GM10847 (cell line): ENCODE results near the gene SLIT3.

ENCODE experiments used
- POLR2A ChIP-seq: IDR thresholded peaks from 2 replicates; pipeline ENCODE4 v1.6.1; 2011; ENCODE audit not compliant: insufficient read length; ENCODE audit errors: extremely low read depth

Gene SLIT3

GRCh38 chr5:169302491-169303118 lies 1.7 kb upstream of the SLIT3 start:
- TF ChIP-seq POLR2A, result no peak

GRCh38 chr5:169301986-169302385 lies 1.0 kb upstream of the SLIT3 start:
- no peak for TF ChIP-seq POLR2A

DNA sequence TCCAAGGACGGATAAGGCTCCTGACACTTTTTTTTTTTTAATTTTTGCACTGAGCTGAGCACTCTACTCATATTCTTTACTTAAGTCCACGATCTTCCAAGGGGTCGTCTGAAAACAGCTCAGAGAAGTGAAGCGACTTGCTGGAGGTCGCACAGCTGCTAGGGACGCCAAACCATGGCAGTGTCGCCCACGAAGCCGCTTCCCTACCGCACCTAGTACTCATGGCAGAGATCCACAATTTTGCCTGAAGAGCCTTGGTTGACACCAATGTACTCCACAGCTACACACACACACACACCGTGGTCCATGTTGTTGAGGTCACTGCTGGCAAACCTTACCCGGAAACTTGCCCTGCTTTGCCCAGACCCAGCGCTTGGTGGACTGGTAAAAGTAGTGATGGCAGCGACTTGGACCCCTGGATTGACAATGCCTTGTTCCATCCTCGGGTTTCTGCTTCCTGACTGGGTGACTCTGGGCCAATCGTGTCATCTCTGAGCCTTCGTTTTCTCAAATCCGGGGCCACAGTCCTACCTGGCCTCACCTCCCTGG lies 521 bp upstream of the SLIT3 start:
- TF ChIP-seq POLR2A, result no peak

GRCh38 chr5:169299663-169300467 lies 1.1 kb downstream of the SLIT3 start:
- TF ChIP-seq POLR2A, result no peak

DNA sequence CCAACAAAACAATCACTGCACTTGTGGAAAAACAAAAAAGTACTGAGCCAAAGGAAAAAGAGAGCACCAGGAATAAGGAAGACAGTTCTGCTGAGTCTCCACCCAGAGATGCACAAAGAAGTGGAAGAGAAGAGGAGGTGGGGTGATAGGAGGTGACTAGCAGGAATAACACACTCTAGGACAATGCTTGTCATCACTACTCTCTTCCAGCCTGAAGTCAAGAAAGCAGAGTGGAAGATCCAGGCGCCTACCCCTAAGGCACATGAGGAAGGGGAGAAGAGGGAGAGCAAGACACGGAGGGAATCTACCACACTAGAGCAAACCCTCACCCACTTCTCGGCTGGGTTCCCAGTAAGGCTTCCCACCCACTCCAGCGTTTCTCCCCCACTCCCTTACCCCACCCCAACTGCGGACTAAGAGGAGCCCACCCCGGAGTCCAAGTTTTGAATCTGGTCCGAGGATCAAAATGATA lies 1.7 kb downstream of the SLIT3 start:
- no peak for TF ChIP-seq POLR2A

DNA sequence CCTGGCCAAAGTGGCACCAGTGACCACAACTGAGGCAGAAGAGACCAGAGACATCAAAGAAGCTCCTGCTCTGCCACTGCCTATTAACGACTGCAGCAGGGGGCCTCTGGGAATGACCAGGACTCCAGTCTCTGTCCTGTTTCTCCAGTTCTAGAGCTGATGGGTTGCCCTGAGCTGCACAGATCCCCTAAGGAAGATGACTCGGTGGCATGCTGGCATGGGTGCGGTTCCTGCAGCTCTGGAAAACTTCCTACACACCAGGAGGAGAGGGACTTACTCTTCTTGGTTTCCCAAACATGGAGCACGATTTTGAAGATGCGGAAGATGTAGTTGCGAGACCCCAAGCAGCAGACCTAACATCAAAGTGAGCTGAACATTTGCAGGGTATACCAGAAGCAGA lies 2.7 kb downstream of the SLIT3 start:
- no peak for TF ChIP-seq POLR2A

DNA sequence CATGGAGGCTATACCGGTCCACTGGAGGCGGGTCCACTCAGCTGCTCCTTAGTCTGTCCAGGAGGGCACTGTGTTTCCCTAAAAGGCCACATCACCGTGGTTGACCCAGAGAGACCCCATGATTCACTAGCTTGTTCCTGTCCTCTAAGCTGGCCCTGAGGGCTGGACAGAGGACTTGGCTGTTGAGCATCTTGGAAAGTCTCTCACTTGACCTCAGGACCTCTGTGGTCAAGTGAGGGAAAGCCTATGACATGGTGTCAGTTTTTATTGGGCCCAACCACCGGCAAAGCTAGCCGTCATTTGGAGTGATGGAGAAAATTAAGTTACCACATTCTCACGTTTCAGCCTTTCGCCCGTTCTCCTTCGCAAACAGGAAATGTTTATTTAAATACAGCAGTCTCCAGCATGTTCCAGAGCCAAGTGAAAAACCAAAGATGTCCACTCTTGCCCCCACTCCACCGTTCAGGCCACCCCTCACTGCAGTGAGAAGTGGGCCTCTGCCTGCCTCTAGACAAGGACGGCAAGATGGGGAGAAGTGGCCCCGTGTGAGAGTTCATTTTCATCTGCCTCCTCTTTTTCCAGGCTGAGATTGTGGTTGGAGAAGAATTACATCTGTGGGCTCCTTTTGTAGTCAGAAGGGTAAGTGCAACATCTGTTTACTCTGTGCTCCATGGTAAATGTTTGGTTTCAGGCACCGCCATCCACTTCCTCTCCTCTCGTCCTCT lies 4.4 kb downstream of the SLIT3 start:
- TF ChIP-seq POLR2A, result no peak

GRCh38 chr5:169295306-169295705 lies 5.6 kb downstream of the SLIT3 start:
- TF ChIP-seq POLR2A, result no peak

GRCh38 chr5:169294621-169295020 lies 6.3 kb downstream of the SLIT3 start:
- TF ChIP-seq POLR2A, result no peak

- TF ChIP-seq POLR2A, result no peak
Measured at GRCh38 chr5:169291877-169292276, 9.1 kb downstream of the SLIT3 start.

GRCh38 chr5:169290895-169291294 lies 10.0 kb downstream of the SLIT3 start:
- TF ChIP-seq POLR2A, result no peak

DNA sequence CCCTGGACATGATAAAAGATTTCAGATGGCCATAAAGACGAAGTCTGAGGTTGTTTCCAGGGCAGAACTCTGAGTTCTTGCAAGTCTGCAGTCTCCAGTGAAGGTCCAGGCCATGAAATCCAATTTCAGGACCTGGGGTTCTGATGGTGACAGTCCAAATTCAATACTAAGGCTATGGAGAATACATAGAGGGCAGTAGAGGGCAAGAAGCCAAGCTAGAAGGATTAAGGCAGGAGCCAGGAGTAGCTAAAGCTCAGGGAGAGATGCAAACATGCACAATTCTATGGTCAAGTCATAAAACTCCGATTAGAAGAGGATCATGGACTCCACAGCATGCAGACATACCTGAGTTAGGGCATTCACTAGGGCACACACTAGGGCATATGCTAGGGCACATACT lies 11.4 kb downstream of the SLIT3 start:
- no peak for TF ChIP-seq POLR2A

DNA sequence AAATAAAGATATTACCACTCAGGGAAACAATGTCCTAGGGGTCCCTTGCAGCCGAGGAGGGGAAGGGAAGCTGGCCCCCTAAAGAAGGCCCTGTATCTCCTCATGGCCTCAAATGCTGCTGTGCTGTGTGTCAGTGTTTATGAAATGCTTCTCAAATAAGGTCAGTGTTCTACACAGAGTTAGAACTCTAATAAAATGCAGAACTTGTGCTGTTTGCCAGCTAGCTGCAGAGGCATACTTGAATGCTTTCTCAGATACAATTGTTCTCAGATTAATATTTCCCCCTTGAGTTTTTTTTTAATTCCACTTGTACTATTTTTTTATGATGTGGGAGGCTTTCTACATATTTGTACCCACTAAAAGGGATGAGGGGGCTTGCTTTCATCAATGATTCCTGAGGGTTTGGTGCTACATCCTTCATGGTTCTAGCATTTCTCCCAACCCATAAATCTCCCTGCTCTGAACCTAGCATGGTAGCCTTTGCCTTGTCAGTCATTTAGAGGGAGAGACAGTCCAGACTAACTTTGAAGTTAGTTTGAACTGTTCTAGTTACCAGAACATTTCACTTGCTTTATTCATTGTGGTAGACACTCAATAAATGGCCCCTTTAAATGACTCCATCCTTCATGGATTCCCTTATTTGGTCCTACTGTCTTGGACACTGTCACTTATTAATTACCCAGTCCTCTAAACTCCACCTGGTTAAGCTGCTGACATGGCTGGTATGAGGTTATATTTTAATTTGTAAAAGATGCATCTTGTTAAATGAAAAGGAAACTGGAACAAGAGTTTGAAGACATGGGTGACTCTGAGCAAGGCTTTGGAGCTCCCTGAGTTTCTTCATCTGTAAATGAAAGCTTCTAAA lies 12.6 kb downstream of the SLIT3 start:
- TF ChIP-seq POLR2A, result no peak

- TF ChIP-seq POLR2A, result no peak
Measured at GRCh38 chr5:169287529-169287928, 13.4 kb downstream of the SLIT3 start.

DNA sequence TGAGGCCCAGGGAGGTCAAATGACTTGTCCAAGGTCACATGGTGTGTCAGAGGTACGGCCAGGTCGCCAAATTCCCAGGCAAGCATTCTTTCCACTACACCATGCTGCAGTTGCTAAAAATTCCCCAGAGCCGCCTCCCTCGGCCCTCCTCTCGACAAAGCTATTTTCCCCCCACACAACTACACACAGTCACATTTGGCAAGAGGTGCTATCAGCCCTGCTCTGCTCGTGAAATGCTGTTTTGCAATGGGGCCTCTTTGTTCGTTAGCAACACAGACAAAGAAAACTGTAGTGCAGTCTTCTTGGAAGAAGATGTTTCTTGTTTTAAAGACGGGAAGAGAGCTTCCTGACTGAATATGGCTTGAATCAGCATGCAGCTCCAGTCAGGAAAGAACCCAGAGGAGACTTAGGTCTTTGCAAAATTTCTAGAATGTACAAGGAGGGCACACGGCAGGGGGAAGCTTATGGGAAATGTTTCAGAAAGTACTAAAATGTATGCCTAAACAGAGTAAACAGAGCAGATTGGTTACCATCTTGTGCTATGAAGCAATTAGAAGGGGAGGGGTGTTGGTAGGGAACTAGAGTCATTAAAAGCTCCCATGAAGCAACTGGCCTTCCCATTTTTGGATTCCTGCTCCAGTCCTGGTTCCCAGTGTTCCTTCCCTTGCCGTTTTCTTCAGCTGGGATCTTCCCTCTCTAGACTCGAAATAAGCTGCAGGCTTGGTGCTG lies 14.2 kb downstream of the SLIT3 start:
- TF ChIP-seq POLR2A, result no peak

DNA sequence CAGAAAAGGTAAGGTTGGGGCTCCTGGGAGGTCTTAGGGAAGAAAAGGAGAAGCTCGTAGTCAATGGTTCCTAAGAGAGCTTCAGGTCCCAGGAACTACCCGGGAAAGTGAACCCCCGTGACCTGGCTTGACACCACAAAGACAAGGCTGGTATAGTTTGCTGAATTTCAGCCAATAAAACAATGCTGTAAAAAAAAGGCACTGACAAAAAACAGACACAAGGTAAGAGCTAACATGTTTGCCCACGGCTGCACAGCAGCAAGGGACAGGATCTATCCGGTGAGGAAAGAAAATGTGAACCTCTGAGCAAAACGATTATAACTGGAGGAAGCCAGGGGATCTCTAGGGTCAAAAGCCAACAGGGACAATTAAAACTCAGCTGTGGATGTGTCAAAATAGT lies 17.1 kb downstream of the SLIT3 start:
- no peak for TF ChIP-seq POLR2A
